HG03139 (cell line): ENCODE measurements around the gene C1QL1.

Experiments
- ATAC-seq: cut with Tn5 transposase; IDR thresholded peaks from one replicate; pipeline ENCODE4 v1.9.1; 2021; ENCODE audit not compliant: unreplicated experiment

Gene C1QL1

GRCh38 chr17:44915862-44916780, 52.0 kb downstream of the C1QL1 start:
- ATAC-seq = no peak

GRCh38 chr17:44915321-44915726, 52.8 kb downstream of the C1QL1 start, which contains the start of gene GFAP:
GFAP (minus strand) TSS chr17:44915500; CDS start chr17:44915486, 14 bp downstream.
- no peak for ATAC-seq

GRCh38 chr17:44914698-44915271, 53.3 kb downstream of the C1QL1 start:
- ATAC-seq = no peak

- ATAC-seq = no peak
Measured at GRCh38 chr17:44914148-44914547, 54.0 kb downstream of the C1QL1 start.

- ATAC-seq = no peak
Measured at GRCh38 chr17:44913676-44914075, 54.4 kb downstream of the C1QL1 start.

GRCh38 chr17:44912763-44913544, 55.1 kb downstream of the C1QL1 start:
- no peak for ATAC-seq

GRCh38 chr17:44911133-44912001, 56.7 kb downstream of the C1QL1 start:
- ATAC-seq = no peak

- no peak for ATAC-seq
Measured at GRCh38 chr17:44910231-44911106, 57.6 kb downstream of the C1QL1 start.
